CD4-positive, alpha-beta T cell (primary cell): Measurements from ENCODE around the gene FARS2. TPM values are rescaled to one million over a fixed set of nuclear protein-coding genes. Genes with fewer than 3 reads are reported as not detected.

Source experiments
- ATAC-seq: fragments of 200-7000 bp; cut with Tn5 transposase; one replicate; pipeline ENCODE4 v1.10.0; 2022; ENCODE audit warnings: mild to moderate bottlenecking; ENCODE audit not compliant: poor library complexity
- CTCF ChIA-PET: fragments of 350-600 bp; sonication (Branson Sonifier 250); formaldehyde crosslinking; loops from one replicate; lab custom pipeline; 2021; ENCODE audit warnings: antibody characterized with exemption, inconsistent platforms; lab: Charles Lee
- POLR2A ChIA-PET: fragments of 350-600 bp; sonication (Branson Sonifier 250); formaldehyde crosslinking; loops from one replicate; lab custom pipeline; 2021; ENCODE audit warnings: antibody characterized with exemption, inconsistent platforms; lab: Charles Lee
- DNase-seq, 14 experiments: peaks; one replicate each; pipeline ENCODE4 v3.0.0-alpha.2; 2013 to 2020; ENCODE audit warnings: mixed read lengths in 2 of 14
- H3K27ac ChIP-seq, 2 donors: one replicate each; pipeline versions ENCODE4 v1.5.1 to v1.7.0; 2013; ENCODE audit warnings: low read length in 2 of 2, low read depth in 1 of 2, mild to moderate bottlenecking in 1 of 2
- H3K27me3 ChIP-seq, 2 experiments: 1 replicate in 1 of 2; 2 replicates in 1 of 2; pipeline versions ENCODE4 v1.6.1 to v1.7.0; 2013; ENCODE audit warnings: low read length in 2 of 2, control low read depth in 1 of 2, mild to moderate bottlenecking in 1 of 2, moderate library complexity in 1 of 2; ENCODE audit not compliant: insufficient read depth in 2 of 2, control insufficient read depth in 1 of 2
- H3K36me3 ChIP-seq: one replicate; pipeline ENCODE4 v1.6.1; 2013; ENCODE audit warnings: low read length, control low read depth; ENCODE audit not compliant: insufficient read depth
- H3K4me1 ChIP-seq: one replicate; pipeline ENCODE4 v1.6.1; 2013; ENCODE audit warnings: low read length, control low read depth; ENCODE audit not compliant: insufficient read depth
- H3K4me3 ChIP-seq: one replicate; pipeline ENCODE4 v1.5.1; 2013; ENCODE audit warnings: mild to moderate bottlenecking, low read length, moderate library complexity
- H3K9me3 ChIP-seq, 2 experiments: 1 replicate in 1 of 2; 2 replicates in 1 of 2; pipeline versions ENCODE4 v1.6.1 to v1.7.0; 2013; ENCODE audit warnings: low read length in 2 of 2, mild to moderate bottlenecking in 2 of 2, control low read depth in 1 of 2, moderate library complexity in 1 of 2; ENCODE audit not compliant: control insufficient read depth in 1 of 2, insufficient read depth in 1 of 2
- H3K27ac Mint-ChIP-seq: one replicate; pipeline ENCODE4 v1.8.0; 2020; ENCODE audit warnings: mixed read lengths
- H3K27me3 Mint-ChIP-seq: one replicate; pipeline ENCODE4 v1.8.0; 2021; ENCODE audit warnings: mixed read lengths
- H3K36me3 Mint-ChIP-seq: one replicate; pipeline ENCODE4 v1.8.0; 2021; ENCODE audit warnings: low read depth, mixed read lengths
- H3K4me1 Mint-ChIP-seq: one replicate; pipeline ENCODE4 v1.8.0; 2021; ENCODE audit warnings: low read depth, mixed read lengths
- H3K4me3 Mint-ChIP-seq: one replicate; pipeline ENCODE4 v1.8.0; 2020; ENCODE audit warnings: mild to moderate bottlenecking, mixed read lengths
- H3K9me3 Mint-ChIP-seq: one replicate; pipeline ENCODE4 v1.8.0; 2020; ENCODE audit warnings: mixed read lengths
- intact Hi-C, 2 experiments: fragments of 100-400 bp; cut with DNase I in 1 of 2; cut with micrococcal nuclease in 1 of 2; formaldehyde crosslinking; loops; one replicate each; pipeline versions ENCODE4 v1.15.1 to v1.9.0; 2023 to 2025; cut with DNase I, micrococcal nuclease
- total RNA-seq, 174 experiments: library from RNA in 2 of 174; stranded (reverse) in 2 of 174; gene quantifications; one replicate each; pipeline ENCODE4 v1.2.3 and lab custom pipeline; 2021 to 2026
- TF ChIP-seq, protein P1 (sequence below): fragments of 200-600 bp; IDR thresholded peaks from one replicate; pipeline ENCODE4 v1.8.0; 2022; ENCODE audit warnings: antibody characterized with exemption, mild to moderate bottlenecking

FARS2 gene
- total RNA-seq, 2 experiments from 2014 or later = 12.6 to 12.8 TPM

DNA sequence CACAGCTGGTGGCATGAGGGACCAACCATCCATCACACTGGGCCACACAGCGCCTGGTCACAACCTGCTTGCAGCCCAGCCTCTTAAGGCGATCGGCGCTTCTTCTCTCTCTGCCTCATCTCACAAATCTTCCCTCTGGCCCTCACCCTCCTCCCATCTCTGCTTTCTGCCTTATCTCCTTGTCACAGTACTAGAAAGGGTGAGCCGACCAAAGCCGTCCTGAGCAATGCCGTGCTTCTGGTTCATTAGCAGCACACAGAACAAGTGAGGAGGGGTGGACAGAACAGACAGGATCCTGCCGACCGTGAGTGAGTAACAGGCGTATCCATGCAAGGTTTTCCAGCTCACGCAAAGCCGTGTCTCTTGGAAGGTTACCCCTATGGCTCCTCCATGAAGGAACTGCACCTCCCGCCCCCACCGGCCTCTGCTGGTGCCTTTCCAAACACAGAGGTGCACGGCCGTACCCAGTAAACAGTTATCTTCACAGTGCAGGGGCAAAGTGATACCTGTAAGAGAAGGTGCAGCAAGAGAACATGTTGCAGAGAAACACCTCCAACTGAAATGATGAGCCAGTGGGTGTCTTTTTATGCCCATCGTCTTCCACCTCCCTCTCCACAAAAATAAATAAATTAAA is 331.7 kb downstream of the FARS2 start:
- Histone ChIP-seq H3K27me3 (no peaks in the 10 kb centered on the region), H3K27ac (no peak overlapping the region), H3K9me3 (no peaks in the 10 kb centered on the region), H3K4me3 (no peak overlapping the region), H3K36me3 (no peaks in the 10 kb centered on the region), H3K4me1 (no peaks in the 10 kb centered on the region)
- Mint-ChIP-seq H3K27ac (no peak overlapping the region), H3K4me3 (no peak overlapping the region), H3K27me3 (no peaks in the 10 kb centered on the region), H3K9me3 (no peaks in the 10 kb centered on the region), H3K36me3 (no peaks in the 10 kb centered on the region), H3K4me1 (peaks cover 5% of the 10 kb centered on the region)
- TF ChIP-seq, protein P1, sequence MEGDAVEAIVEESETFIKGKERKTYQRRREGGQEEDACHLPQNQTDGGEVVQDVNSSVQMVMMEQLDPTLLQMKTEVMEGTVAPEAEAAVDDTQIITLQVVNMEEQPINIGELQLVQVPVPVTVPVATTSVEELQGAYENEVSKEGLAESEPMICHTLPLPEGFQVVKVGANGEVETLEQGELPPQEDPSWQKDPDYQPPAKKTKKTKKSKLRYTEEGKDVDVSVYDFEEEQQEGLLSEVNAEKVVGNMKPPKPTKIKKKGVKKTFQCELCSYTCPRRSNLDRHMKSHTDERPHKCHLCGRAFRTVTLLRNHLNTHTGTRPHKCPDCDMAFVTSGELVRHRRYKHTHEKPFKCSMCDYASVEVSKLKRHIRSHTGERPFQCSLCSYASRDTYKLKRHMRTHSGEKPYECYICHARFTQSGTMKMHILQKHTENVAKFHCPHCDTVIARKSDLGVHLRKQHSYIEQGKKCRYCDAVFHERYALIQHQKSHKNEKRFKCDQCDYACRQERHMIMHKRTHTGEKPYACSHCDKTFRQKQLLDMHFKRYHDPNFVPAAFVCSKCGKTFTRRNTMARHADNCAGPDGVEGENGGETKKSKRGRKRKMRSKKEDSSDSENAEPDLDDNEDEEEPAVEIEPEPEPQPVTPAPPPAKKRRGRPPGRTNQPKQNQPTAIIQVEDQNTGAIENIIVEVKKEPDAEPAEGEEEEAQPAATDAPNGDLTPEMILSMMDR = no peak
- DNase-seq = no peak
- ChIA-PET CTCF (no interaction called here), POLR2A (no interaction called here)
- intact Hi-C loops = no loop called here
- no peak for ATAC-seq

DNA sequence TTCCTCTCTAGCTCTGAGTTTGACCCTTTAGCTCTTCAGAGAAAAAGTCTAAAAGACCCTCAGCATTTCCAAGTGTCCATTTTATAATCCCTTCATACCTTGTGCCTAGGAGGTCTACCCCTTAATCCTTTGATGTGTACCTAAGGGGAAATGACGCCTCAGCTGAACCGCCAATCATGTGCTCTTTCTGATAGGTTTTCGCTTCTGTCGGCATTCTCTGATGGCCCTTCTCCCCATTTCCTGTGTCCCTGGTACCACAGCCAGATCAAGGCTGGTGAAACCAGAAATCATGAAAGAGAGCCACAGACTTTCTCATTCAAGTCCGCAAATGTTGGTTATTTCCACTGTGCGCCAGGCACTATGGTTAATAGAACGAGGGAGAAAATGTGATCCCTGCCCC is 333.9 kb downstream of the FARS2 start:
- ChIA-PET POLR2A (interaction anchor here (0.6 kb wide), 1 partner anchor 1542 kb away, joined by 3 read pairs; no protein-coding TSS in a partner anchor), CTCF (no interaction called here)
- Histone ChIP-seq H3K4me3 (no peak overlapping the region), H3K36me3 (no peaks in the 10 kb centered on the region), H3K27me3 (no peaks in the 10 kb centered on the region), H3K4me1 (no peaks in the 10 kb centered on the region), H3K9me3 (no peaks in the 10 kb centered on the region), H3K27ac (no peak overlapping the region)
- H3K9me3 Mint-ChIP-seq = no peaks in the 10 kb centered on the region
- no peak for DNase-seq
- no peaks in the 10 kb centered on the region for H3K4me1 Mint-ChIP-seq
- TF ChIP-seq, protein P1 = no peak
- intact Hi-C loops = no loop called here
- H3K27me3 Mint-ChIP-seq = no peaks in the 10 kb centered on the region
- ATAC-seq = no peak
- H3K4me3 Mint-ChIP-seq = no peak overlapping the region
- H3K27ac Mint-ChIP-seq = no peak overlapping the region
- no peaks in the 10 kb centered on the region for H3K36me3 Mint-ChIP-seq

DNA sequence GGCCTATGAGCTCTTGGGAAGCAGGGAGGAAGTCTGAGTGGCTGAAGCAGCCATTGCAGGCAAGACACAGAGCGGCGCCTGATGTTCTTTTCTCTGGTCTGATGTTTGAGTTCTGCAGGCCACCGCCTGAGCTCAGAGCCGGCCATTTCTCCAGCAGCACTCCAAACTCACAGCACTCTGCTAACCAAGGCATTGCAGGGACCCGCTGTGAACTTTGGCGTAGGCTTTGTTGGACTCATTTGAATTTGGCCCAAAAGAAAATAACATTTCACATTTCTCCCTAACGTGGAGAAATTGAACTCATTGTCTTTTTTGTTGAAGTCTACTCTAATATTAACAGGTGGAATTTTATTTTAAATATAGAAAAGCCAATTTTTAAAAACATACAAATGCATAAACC is 336.1 kb downstream of the FARS2 start:
- Mint-ChIP-seq H3K4me3 (no peak overlapping the region), H3K27ac (no peak overlapping the region), H3K9me3 (no peaks in the 10 kb centered on the region), H3K4me1 (no peaks in the 10 kb centered on the region), H3K27me3 (no peaks in the 10 kb centered on the region), H3K36me3 (no peaks in the 10 kb centered on the region)
- no peaks in the 10 kb centered on the region for H3K4me1 ChIP-seq
- CTCF ChIA-PET = no interaction called here
- H3K4me3 ChIP-seq = no peak overlapping the region
- no peak overlapping the region for H3K27ac ChIP-seq
- no peaks in the 10 kb centered on the region for H3K27me3 ChIP-seq
- ATAC-seq (no peak), DNase-seq (no peak)
- H3K36me3 ChIP-seq = no peaks in the 10 kb centered on the region
- H3K9me3 ChIP-seq = no peaks in the 10 kb centered on the region
- POLR2A ChIA-PET = no interaction called here
- intact Hi-C loops = no loop called here
- TF ChIP-seq, protein P1 = no peak
